HepG2 (cell line): Measurements from ENCODE around the gene DNMT3B. TPM values are rescaled to one million over a fixed set of nuclear protein-coding genes. Genes with fewer than 3 reads are reported as not detected.

Experiments used
- AHR ChIP-seq: IDR thresholded peaks from 2 replicates; pipeline ENCODE4 v1.6.1; 2018; ENCODE audit warnings: missing genetic modification reagents, missing compliant biosample characterization
- ATF7 ChIP-seq, 2 experiments: fragments of 450-650 bp in 1 of 2; sonication (generic) in 1 of 2; formaldehyde crosslinking in 1 of 2; IDR thresholded peaks; 2 replicates each; pipeline versions ENCODE4 v1.4.0 to v1.6.1; 2016 to 2020; ENCODE audit warnings: antibody characterized with exemption in 1 of 2, mild to moderate bottlenecking in 1 of 2, missing genetic modification reagents in 1 of 2
- CEBPZ ChIP-seq: IDR thresholded peaks from 2 replicates; pipeline ENCODE4 v1.6.1; 2012; ENCODE audit warnings: low read length, improper control_type of control experiment
- CHD2 ChIP-seq: IDR thresholded peaks from 2 replicates; pipeline ENCODE4 v1.6.1; 2011; ENCODE audit warnings: low read depth, low read length, improper control_type of control experiment
- FOSL2 ChIP-seq: sonication (generic); formaldehyde crosslinking; IDR thresholded peaks from 2 replicates; pipeline ENCODE4 v1.4.0; 2020; ENCODE audit warnings: missing genetic modification reagents
- GABPB1 ChIP-seq: IDR thresholded peaks from 2 replicates; pipeline ENCODE4 v1.6.1; 2016; ENCODE audit warnings: mild to moderate bottlenecking, missing genetic modification reagents, moderate library complexity, missing compliant biosample characterization
- GPN1 ChIP-seq: sonication (generic); formaldehyde crosslinking; IDR thresholded peaks from 2 replicates; pipeline ENCODE4 v1.5.1; 2020; ENCODE audit warnings: missing genetic modification reagents, borderline replicate concordance
- HOXA7 ChIP-seq: sonication (generic); formaldehyde crosslinking; IDR thresholded peaks from 2 replicates; pipeline ENCODE4 v1.8.1; 2022; ENCODE audit warnings: mild to moderate bottlenecking, missing genetic modification reagents, moderate library complexity
- MTA1 ChIP-seq: sonication (generic); formaldehyde crosslinking; IDR thresholded peaks from 2 replicates; pipeline ENCODE4 v1.4.0; 2020; ENCODE audit warnings: missing genetic modification reagents, mild to moderate bottlenecking, borderline replicate concordance
- NR2F6 ChIP-seq, 2 experiments: IDR thresholded peaks; 2 replicates each; pipeline ENCODE4 v1.6.1; 2016; ENCODE audit warnings: antibody characterized with exemption in 1 of 2, mild to moderate bottlenecking in 1 of 2
- PRPF4 ChIP-seq: fragments of 200-400 bp; formaldehyde crosslinking; IDR thresholded peaks from 2 replicates; pipeline ENCODE4 v1.6.1; 2016; ENCODE audit warnings: low read length, low read depth; ENCODE audit not compliant: poor library complexity, severe bottlenecking
- RBAK ChIP-seq: sonication (generic); formaldehyde crosslinking; IDR thresholded peaks from 2 replicates; pipeline ENCODE4 v1.5.1; 2020; ENCODE audit warnings: mild to moderate bottlenecking, missing genetic modification reagents
- UBTF ChIP-seq: sonication (generic); formaldehyde crosslinking; IDR thresholded peaks from 2 replicates; pipeline ENCODE4 v1.4.0; 2020; ENCODE audit warnings: mild to moderate bottlenecking, missing genetic modification reagents
- ZBTB1 ChIP-seq: sonication (generic); formaldehyde crosslinking; IDR thresholded peaks from 2 replicates; pipeline ENCODE4 v1.4.0; 2020; ENCODE audit warnings: missing genetic modification reagents, borderline replicate concordance
- ZBTB46 ChIP-seq: sonication (generic); formaldehyde crosslinking; IDR thresholded peaks from 2 replicates; pipeline ENCODE4 v1.4.0; 2020; ENCODE audit warnings: mild to moderate bottlenecking, missing genetic modification reagents, borderline replicate concordance
- ZC3H4 ChIP-seq: sonication (generic); formaldehyde crosslinking; IDR thresholded peaks from 2 replicates; pipeline ENCODE4 v1.4.0; 2020; ENCODE audit warnings: missing genetic modification reagents, borderline replicate concordance
- ZFAT ChIP-seq: sonication (generic); formaldehyde crosslinking; conservative IDR thresholded peaks from 2 replicates; pipeline ENCODE4 v1.8.1; 2023; ENCODE audit warnings: missing genetic modification reagents, inconsistent platforms
- ZKSCAN5 ChIP-seq: sonication (generic); formaldehyde crosslinking; IDR thresholded peaks from 2 replicates; pipeline ENCODE4 v1.5.1; 2020; ENCODE audit warnings: mild to moderate bottlenecking, missing genetic modification reagents
- ZNF224 ChIP-seq: sonication (generic); formaldehyde crosslinking; IDR thresholded peaks from 2 replicates; pipeline ENCODE4 v1.5.0; 2020; ENCODE audit warnings: mild to moderate bottlenecking, missing genetic modification reagents
- ZNF264 ChIP-seq: sonication (generic); formaldehyde crosslinking; IDR thresholded peaks from 2 replicates; pipeline ENCODE4 v1.4.0; 2020; ENCODE audit warnings: missing genetic modification reagents
- ZNF432 ChIP-seq: sonication (generic); formaldehyde crosslinking; IDR thresholded peaks from 2 replicates; pipeline ENCODE4 v1.5.0; 2020; ENCODE audit warnings: missing genetic modification reagents, mild to moderate bottlenecking, borderline replicate concordance
- ZNF644 ChIP-seq: IDR thresholded peaks from 2 replicates; pipeline ENCODE4 v1.6.1; 2016; ENCODE audit warnings: low read depth
- polyA plus RNA-seq, 8 experiments: library from polyadenylated mRNA; depleted of rRNA in 3 of 8; stranded (reverse) in 7 of 8; unstranded in 1 of 8; fragments of >200 nt; fragmentation: Illumina TruSeq in 4 of 8; extraction: Trizol in 4 of 8; gene quantifications; 2 replicates each; pipeline versions ENCODE4 v1.2.1 to v1.2.3, GENCODE V29; 2011 to 2016; ENCODE audit warnings: low read depth in 4 of 8, missing spikeins in 1 of 8, mixed read lengths in 1 of 8; ENCODE audit not compliant: insufficient read depth in 1 of 8
- total RNA-seq, 5 experiments: library from RNA; depleted of rRNA; stranded (reverse); fragments of >200 nt; fragmentation: Illumina TruSeq; extraction: Trizol; gene quantifications; 2 replicates each; pipeline ENCODE4 v1.2.3, GENCODE V29; 2016; ENCODE audit warnings: low read depth in 1 of 5

Gene DNMT3B
- total and polyA plus RNA-seq, 2 of the 13 experiments (the other 11 are each of a cell fraction or from before 2014, with no cell fraction given) = 3.8 to 13.9 TPM

- TF ChIP-seq ZNF224 (CRISPR knock-in tag) = no peak
- TF ChIP-seq UBTF (CRISPR knock-in tag) = no peak; the same call in 1 of the 2 replicates
- no peak for TF ChIP-seq ZBTB46 (CRISPR knock-in tag)
- no peak for TF ChIP-seq HOXA7 (CRISPR knock-in tag)
- no peak for TF ChIP-seq GABPB1 (CRISPR knock-in tag)
- no peak for TF ChIP-seq ZFAT (CRISPR knock-in tag)
- TF ChIP-seq ZC3H4 (CRISPR knock-in tag) = no peak
- TF ChIP-seq PRPF4 = no peak
- TF ChIP-seq ZNF264 = no peak
- TF ChIP-seq ZKSCAN5 = no peak
- no peak for TF ChIP-seq GPN1
- no peak for TF ChIP-seq RBAK (CRISPR knock-in tag)
- no peak for TF ChIP-seq FOSL2 (CRISPR knock-in tag)
- TF ChIP-seq CEBPZ = no peak
- no peak for TF ChIP-seq ZNF432 (CRISPR knock-in tag)
- TF ChIP-seq ZBTB1 (CRISPR knock-in tag) = no peak
- TF ChIP-seq CHD2 = no peak
- 0 out of 2 replicates have a peak, but pooled peaks have one; percentile 66 for TF ChIP-seq AHR (CRISPR knock-in tag)
- TF ChIP-seq ZNF644 (CRISPR knock-in tag) = no peak
- no peak for TF ChIP-seq ATF7 (IDR thresholded peaks at IDR 0.05)
- no peak for TF ChIP-seq ATF7 (CRISPR knock-in tag; IDR thresholded peaks at IDR 0.05)
- TF ChIP-seq MTA1 = no peak
- TF ChIP-seq NR2F6 (IDR thresholded peaks at IDR 0.05) = no peak
- TF ChIP-seq NR2F6 (CRISPR knock-in tag; IDR thresholded peaks at IDR 0.05) = no peak; the same call in 1 of the 2 replicates
These were observed 5.4 kb downstream of the DNMT3B start (continued) for GRCh38 chr20:32767418-32768198.
